Measurements from ENCODE around the gene MATN1.
"Not testable (repeated sequence)": the region's sequence is repeated elsewhere in the genome, so short reads cannot be mapped to it uniquely, and the experiment has no call there.

MATN1 gene

GRCh38 chr1:30694280-30695175 lies 28.9 kb downstream of the MATN1 start:
- Histone ChIP-seq H3K9ac (ENCODE audit: low read depth, low read length) (no peak overlapping the region), H3K9me3 (ENCODE audit: insufficient read depth, low read depth, low read length) (no peaks in the 10 kb centered on the region), H3K36me3 (ENCODE audit: insufficient read depth, low read depth, low read length) (no peaks in the 10 kb centered on the region), H3K27me3 (ENCODE audit: insufficient read depth, low read length) (no peaks in the 10 kb centered on the region), H3K4me3 (ENCODE audit: low read length) (no peak overlapping the region), H3K4me1 (ENCODE audit: insufficient read depth, low read length) (peaks cover 9% of the 10 kb centered on the region; the same call in 1 of the 2 replicates), H3K27ac (ENCODE audit: low read length) (no peak overlapping the region)

- Histone ChIP-seq H3K4me3 (ENCODE audit: low read length) (no peak overlapping the region), H3K27me3 (ENCODE audit: insufficient read depth, low read length) (no peaks in the 10 kb centered on the region), H3K9me3 (ENCODE audit: insufficient read depth, low read depth, low read length) (no peaks in the 10 kb centered on the region), H3K4me1 (ENCODE audit: insufficient read depth, low read length) (peaks cover 9% of the 10 kb centered on the region; the same call in 1 of the 2 replicates), H3K27ac (ENCODE audit: low read length) (no peak overlapping the region), H3K9ac (ENCODE audit: low read depth, low read length) (no peak overlapping the region), H3K36me3 (ENCODE audit: insufficient read depth, low read depth, low read length) (no peaks in the 10 kb centered on the region)
Observed at GRCh38 chr1:30693822-30694221, 29.6 kb downstream of the MATN1 start.

GRCh38 chr1:30693366-30693765 lies 30.0 kb downstream of the MATN1 start:
- H3K9ac ChIP-seq (ENCODE audit: low read depth, low read length) = no peak overlapping the region

GRCh38 chr1:30692948-30693301 lies 30.5 kb downstream of the MATN1 start:
- H3K36me3 ChIP-seq (ENCODE audit: insufficient read depth, low read depth, low read length) = no peaks in the 10 kb centered on the region
- no peak overlapping the region for H3K27ac ChIP-seq (ENCODE audit: low read length)
- no peaks in the 10 kb centered on the region for H3K27me3 ChIP-seq (ENCODE audit: insufficient read depth, low read length)
- H3K9ac ChIP-seq (ENCODE audit: low read depth, low read length) = no peak overlapping the region
- no peaks in the 10 kb centered on the region for H3K9me3 ChIP-seq (ENCODE audit: insufficient read depth, low read depth, low read length)
- H3K4me1 ChIP-seq (ENCODE audit: insufficient read depth, low read length) = peaks cover 9% of the 10 kb centered on the region; the same call in 1 of the 2 replicates
- H3K4me3 ChIP-seq (ENCODE audit: low read length) = no peak overlapping the region

More at GRCh38 chr1:30693366-30693765, 30.0 kb downstream of the MATN1 start:
- no peaks in the 10 kb centered on the region for H3K27me3 ChIP-seq (ENCODE audit: insufficient read depth, low read length)
- no peak overlapping the region for H3K27ac ChIP-seq (ENCODE audit: low read length)
- H3K4me1 ChIP-seq (ENCODE audit: insufficient read depth, low read length) = peaks cover 9% of the 10 kb centered on the region; the same call in 1 of the 2 replicates
- no peaks in the 10 kb centered on the region for H3K9me3 ChIP-seq (ENCODE audit: insufficient read depth, low read depth, low read length)
- no peaks in the 10 kb centered on the region for H3K36me3 ChIP-seq (ENCODE audit: insufficient read depth, low read depth, low read length)
- no peak overlapping the region for H3K4me3 ChIP-seq (ENCODE audit: low read length)

GRCh38 chr1:30692201-30692947 lies 31.0 kb downstream of the MATN1 start:
- Histone ChIP-seq H3K4me3 (ENCODE audit: low read length) (no peak overlapping the region), H3K4me1 (ENCODE audit: insufficient read depth, low read length) (peaks cover 9% of the 10 kb centered on the region; the same call in 1 of the 2 replicates), H3K9ac (ENCODE audit: low read depth, low read length) (no peak overlapping the region), H3K27me3 (ENCODE audit: insufficient read depth, low read length) (no peaks in the 10 kb centered on the region), H3K9me3 (ENCODE audit: insufficient read depth, low read depth, low read length) (no peaks in the 10 kb centered on the region), H3K27ac (ENCODE audit: low read length) (no peak overlapping the region), H3K36me3 (ENCODE audit: insufficient read depth, low read depth, low read length) (no peaks in the 10 kb centered on the region)

- Histone ChIP-seq H3K9me3 (ENCODE audit: insufficient read depth, low read depth, low read length) (no peaks in the 10 kb centered on the region), H3K4me3 (ENCODE audit: low read length) (no peak overlapping the region), H3K4me1 (ENCODE audit: insufficient read depth, low read length) (peaks cover 9% of the 10 kb centered on the region; the same call in 1 of the 2 replicates), H3K9ac (ENCODE audit: low read depth, low read length) (no peak overlapping the region), H3K36me3 (ENCODE audit: insufficient read depth, low read depth, low read length) (no peaks in the 10 kb centered on the region), H3K27ac (ENCODE audit: low read length) (no peak overlapping the region), H3K27me3 (ENCODE audit: insufficient read depth, low read length) (no peaks in the 10 kb centered on the region)
Observed at GRCh38 chr1:30691480-30691879, 31.9 kb downstream of the MATN1 start.

- Histone ChIP-seq H3K9me3 (ENCODE audit: insufficient read depth, low read depth, low read length) (no peaks in the 10 kb centered on the region), H3K27me3 (ENCODE audit: insufficient read depth, low read length) (no peaks in the 10 kb centered on the region), H3K4me3 (ENCODE audit: low read length) (no peak overlapping the region), H3K4me1 (ENCODE audit: insufficient read depth, low read length) (peaks cover 15% of the 10 kb centered on the region; the same call in 1 of the 2 replicates), H3K9ac (ENCODE audit: low read depth, low read length) (no peak overlapping the region), H3K27ac (ENCODE audit: low read length) (no peak overlapping the region), H3K36me3 (ENCODE audit: insufficient read depth, low read depth, low read length) (no peaks in the 10 kb centered on the region)
Observed at GRCh38 chr1:30689901-30690645, 33.3 kb downstream of the MATN1 start.

- Histone ChIP-seq H3K9ac (ENCODE audit: low read depth, low read length) (no peak overlapping the region), H3K4me1 (ENCODE audit: insufficient read depth, low read length) (peaks cover 15% of the 10 kb centered on the region; the same call in 1 of the 2 replicates), H3K36me3 (ENCODE audit: insufficient read depth, low read depth, low read length) (no peaks in the 10 kb centered on the region), H3K9me3 (ENCODE audit: insufficient read depth, low read depth, low read length) (no peaks in the 10 kb centered on the region), H3K27ac (ENCODE audit: low read length) (no peak overlapping the region), H3K27me3 (ENCODE audit: insufficient read depth, low read length) (peaks cover 9% of the 10 kb centered on the region), H3K4me3 (ENCODE audit: low read length) (no peak overlapping the region)
Observed at GRCh38 chr1:30688920-30689794, 34.2 kb downstream of the MATN1 start.

GRCh38 chr1:30688516-30688915 lies 34.9 kb downstream of the MATN1 start:
- H3K36me3 ChIP-seq (ENCODE audit: insufficient read depth, low read depth, low read length); H3K9ac ChIP-seq (ENCODE audit: low read depth, low read length); H3K27ac ChIP-seq (ENCODE audit: low read length); H3K9me3 ChIP-seq (ENCODE audit: insufficient read depth, low read depth, low read length); H3K4me3 ChIP-seq (ENCODE audit: low read length): not testable (repeated sequence)
- peaks cover 15% of the 10 kb centered on the region for H3K27me3 ChIP-seq (ENCODE audit: insufficient read depth, low read length)
- peaks cover 15% of the 10 kb centered on the region; the same call in 1 of the 2 replicates for H3K4me1 ChIP-seq (ENCODE audit: insufficient read depth, low read length)

- peaks cover 15% of the 10 kb centered on the region; the same call in 1 of the 2 replicates for H3K4me1 ChIP-seq (ENCODE audit: insufficient read depth, low read length)
- H3K36me3 ChIP-seq (ENCODE audit: insufficient read depth, low read depth, low read length) = no peaks in the 10 kb centered on the region
- H3K27ac ChIP-seq (ENCODE audit: low read length) = no peak overlapping the region
- no peak overlapping the region for H3K4me3 ChIP-seq (ENCODE audit: low read length)
- H3K9ac ChIP-seq (ENCODE audit: low read depth, low read length) = no peak overlapping the region
- no peaks in the 10 kb centered on the region for H3K9me3 ChIP-seq (ENCODE audit: insufficient read depth, low read depth, low read length)
- H3K27me3 ChIP-seq (ENCODE audit: insufficient read depth, low read length) = peaks cover 17% of the 10 kb centered on the region
Observed at GRCh38 chr1:30687886-30688285, 35.5 kb downstream of the MATN1 start.
